ENCODE measurements around the gene SUSD4. TPM values are rescaled to one million over a fixed set of nuclear protein-coding genes. Genes with fewer than 3 reads are reported as not detected.

Gene SUSD4
- total and polyA plus RNA-seq, 2 donors (not counting 3 experiments of a cell fraction or from before 2014, with no cell fraction given) = not detected

DNA sequence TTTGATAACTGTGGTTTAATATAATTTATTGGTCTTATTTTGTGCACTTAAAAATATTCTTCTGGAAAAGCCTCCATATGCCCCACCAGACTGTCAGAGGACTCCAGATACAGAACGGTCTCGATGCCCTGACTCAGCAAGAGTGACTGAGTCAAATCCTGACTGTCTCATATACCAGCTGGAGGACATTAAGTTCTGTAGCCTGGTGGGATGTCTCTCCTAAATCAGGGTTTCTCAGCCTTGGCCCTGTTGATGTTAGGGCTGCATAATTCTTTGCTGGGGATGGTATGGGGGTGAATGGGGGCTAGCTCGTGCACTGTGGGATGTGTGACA is 153.2 kb downstream of the SUSD4 start:
- no peaks in the 10 kb centered on the region for H3K9me1 ChIP-seq (replicated peaks; ENCODE audit: control insufficient read depth, extremely low read depth, insufficient read depth, low read length)
- H3K4me2 ChIP-seq (ENCODE audit: insufficient read depth, low read length) = no peak overlapping the region
- ChIA-PET CTCF (no interaction called here), POLR2A (no interaction called here)
- H3K27ac ChIP-seq (ENCODE audit: insufficient read depth, low read depth, low read length) = no peak overlapping the region
- TF ChIP-seq POLR2AphosphoS5 (IDR thresholded peaks at IDR 0.05; ENCODE audit: insufficient read depth, low read depth, low read length) = no peak
- no peak for TF ChIP-seq GATA2 (IDR thresholded peaks at IDR 0.05; ENCODE audit: insufficient read depth, insufficient read length, low read depth, low read length)
- no peak for TF ChIP-seq FOS (IDR thresholded peaks at IDR 0.05; ENCODE audit: borderline replicate concordance, insufficient read depth, low read length)
- TF ChIP-seq MYC (IDR thresholded peaks at IDR 0.05; ENCODE audit: low read depth, low read length) = no peak
- TF ChIP-seq MAX (IDR thresholded peaks at IDR 0.05; ENCODE audit: insufficient read depth, insufficient read length) = no peak
- TF ChIP-seq CTCF (IDR thresholded peaks at IDR 0.05; ENCODE audit: extremely low read depth in 1 of 2, insufficient read depth in 1 of 2, low read depth in 1 of 2, low read length in 2 of 2) = no peak
- TF ChIP-seq EZH2 (IDR thresholded peaks at IDR 0.05; ENCODE audit: borderline replicate concordance, low read depth, low read length, severe bottlenecking) = no peak
- no peak for TF ChIP-seq JUN (IDR thresholded peaks at IDR 0.05; ENCODE audit: borderline replicate concordance, insufficient read depth, insufficient read length, low read depth)
- TF ChIP-seq POLR2A (IDR thresholded peaks at IDR 0.05; ENCODE audit: low read depth, low read length) = no peak
- no TSS peak for BruUV-seq (replicated peaks)
- no peaks in the 10 kb centered on the region for H3K36me3 ChIP-seq (ENCODE audit: control insufficient read depth in 2 of 2, extremely low read depth in 1 of 2, insufficient read depth in 2 of 2, low read length in 2 of 2)
- H2AFZ ChIP-seq (ENCODE audit: low read depth, low read length) = no peak overlapping the region
- DNase-seq (ENCODE audit: low read depth, low spot score) (no peak), FAIRE-seq (no peak)
- no peak overlapping the region for H3K4me3 ChIP-seq (replicated peaks in 1 of 3; ENCODE audit: insufficient read depth in 1 of 3, low read depth in 1 of 3, low read length in 3 of 3)
- peaks cover 0 to 6% of the 10 kb centered on the region in 2 experiments for H3K27me3 ChIP-seq (ENCODE audit: control insufficient read depth in 2 of 2, insufficient read depth in 2 of 2, low read length in 2 of 2)
- H3K9ac ChIP-seq (replicated peaks; ENCODE audit: extremely low read depth, insufficient read depth, low read length) = no peak overlapping the region
- H4K20me1 ChIP-seq (replicated peaks; ENCODE audit: control insufficient read depth, extremely low read depth, insufficient read depth, low read length) = no peaks in the 10 kb centered on the region
- dilution Hi-C loops (cut with MboI; ENCODE audit: extremely low pct_ligation_motif_present, low sequenced_read_pairs) (no loop called here), intact Hi-C loops (cut with micrococcal nuclease) (no loop called here)
- no peaks in the 10 kb centered on the region for H3K9me3 ChIP-seq (replicated peaks; ENCODE audit: control insufficient read depth, insufficient read depth, low read length)
- no peaks in the 10 kb centered on the region for H3K4me1 ChIP-seq (ENCODE audit: control insufficient read depth, extremely low read depth, insufficient read depth, low read length)
- H3K79me2 ChIP-seq (ENCODE audit: control insufficient read depth, insufficient read depth, low read length) = no peaks in the 10 kb centered on the region
